Measurements from ENCODE around the gene PGBD5. TPM values are rescaled to one million over a fixed set of nuclear protein-coding genes. Genes with fewer than 3 reads are reported as not detected.

Gene PGBD5
- total and polyA plus RNA-seq, 9 of the 15 experiments (the other 6 are each of a cell fraction or from before 2014, with no cell fraction given) = under 0.01 to 0.40 (median 0.10) TPM; not detected in 3

GRCh38 chr1:230279583-230279945, 146.6 kb downstream of the PGBD5 start:
- no peak overlapping the region for H2AFZ ChIP-seq (ENCODE audit: low read depth, low read length)
- no peak overlapping the region for H3K27ac ChIP-seq (ENCODE audit: extremely low read depth, low read depth, low read length)
- BruUV-seq (replicated peaks) = TSS peak; percentile 36
- H3K9me1 ChIP-seq (ENCODE audit: control insufficient read depth, insufficient read depth, low read length) = peaks cover 4% of the 10 kb centered on the region
- DNase-seq (ENCODE audit: extremely low read depth in 1 of 4, low spot score in 3 of 4) (no peak), ATAC-seq (no peak), FAIRE-seq (no peak)
- H3K4me1 ChIP-seq (replicated peaks in 1 of 2; ENCODE audit: control insufficient read depth in 2 of 2, insufficient read depth in 2 of 2, low read length in 2 of 2) = peaks cover 0 to 17% of the 10 kb centered on the region in 2 experiments; a peak in 2 of 5 replicates
- H3K79me2 ChIP-seq (ENCODE audit: control insufficient read depth, insufficient read depth, low read length) = no peaks in the 10 kb centered on the region
- no peak overlapping the region for H3K4me3 ChIP-seq
- 0 out of 2 replicates have a peak, but pooled peaks cover 3% of the 10 kb centered on the region for H4K20me1 ChIP-seq (replicated peaks; ENCODE audit: control insufficient read depth, insufficient read depth, low read length)
- H3K27me3 ChIP-seq (ENCODE audit: control insufficient read depth in 2 of 2, insufficient read depth in 2 of 2, low read length in 2 of 2) = no peaks in the 10 kb centered on the region
- H3K4me2 ChIP-seq (ENCODE audit: insufficient read depth, low read length) = no peak overlapping the region
- in situ Hi-C loops (cut with MboI) = no loop called here
- peaks cover 59% of the 10 kb centered on the region for H3K36me3 ChIP-seq (ENCODE audit: control insufficient read depth, insufficient read depth, low read length)
- no peak overlapping the region for H3K9ac ChIP-seq (ENCODE audit: insufficient read depth in 1 of 2, low read depth in 2 of 2, low read length in 2 of 2)
- CTCF ChIA-PET (ENCODE audit: low intra/inter-chr PET ratio) = no interaction called here
- intact Hi-C loops (cut with micrococcal nuclease) = no loop called here
- WGBS (ENCODE audit: insufficient coverage, low coverage, missing lambda C conversion rate) = 95% methylated on average over 21 of the region's 24 CpGs
- no peaks in the 10 kb centered on the region for H3K9me3 ChIP-seq (replicated peaks; ENCODE audit: control insufficient read depth, insufficient read depth, low read depth, low read length)
- POLR2A ChIA-PET = interaction anchor here (0.6 kb wide), 1 partner anchor 1877 kb away, joined by 3 read pairs; no protein-coding TSS in a partner anchor
- TF ChIP-seq ZNF395 (CRISPR knock-in tag; IDR thresholded peaks at IDR 0.05) (no peak), IRF2 (CRISPR knock-in tag; IDR thresholded peaks at IDR 0.05) (no peak), ZNF518B (CRISPR knock-in tag; IDR thresholded peaks at IDR 0.05) (no peak), ZNF57 (CRISPR knock-in tag; IDR thresholded peaks at IDR 0.05) (no peak), ERF (CRISPR knock-in tag; IDR thresholded peaks at IDR 0.05) (no peak), KAT7 (CRISPR knock-in tag; IDR thresholded peaks at IDR 0.05; ENCODE audit: borderline replicate concordance) (no peak), SNAPC5 (CRISPR knock-in tag; IDR thresholded peaks at IDR 0.05) (no peak), FOXJ2 (tag; IDR thresholded peaks at IDR 0.05) (no peak), ZBTB26 (CRISPR knock-in tag; IDR thresholded peaks at IDR 0.05) (no peak), DMBX1 (CRISPR knock-in tag; IDR thresholded peaks at IDR 0.05; ENCODE audit: borderline replicate concordance) (no peak), ZNF165 (CRISPR knock-in tag; IDR thresholded peaks at IDR 0.05; ENCODE audit: borderline replicate concordance) (no peak), USF2 (CRISPR knock-in tag; IDR thresholded peaks at IDR 0.05) (no peak), CLOCK (CRISPR knock-in tag; IDR thresholded peaks at IDR 0.05; ENCODE audit: borderline replicate concordance) (no peak)

All from K562 (cell line).